HepG2 (cell line): ENCODE measurements around the gene CTSD.

Experiments
- GFI1 ChIP-seq: sonication (generic); formaldehyde crosslinking; IDR thresholded peaks from 2 replicates; pipeline ENCODE4 v1.5.0; 2020; ENCODE audit warnings: missing genetic modification reagents, mild to moderate bottlenecking, borderline replicate concordance
- TIGD3 ChIP-seq: sonication (generic); formaldehyde crosslinking; IDR thresholded peaks from 2 replicates; pipeline ENCODE4 v1.5.1; 2020; ENCODE audit warnings: mild to moderate bottlenecking, missing genetic modification reagents, borderline replicate concordance
- ZNF274 ChIP-seq: sonication (generic); formaldehyde crosslinking; IDR thresholded peaks from 2 replicates; pipeline ENCODE4 v1.5.1; 2020; ENCODE audit warnings: mild to moderate bottlenecking, missing genetic modification reagents

GRCh38 chr11:1735271-1735670 lies 28.5 kb downstream of the CTSD start:
- no peak for TF ChIP-seq ZNF274
- TF ChIP-seq GFI1 (CRISPR knock-in tag), result no peak
- TF ChIP-seq TIGD3 (CRISPR knock-in tag), result no peak
